GM10847 (cell line): Measurements from ENCODE around the gene SMR3B.

Experiments used
- POLR2A ChIP-seq: IDR thresholded peaks from 2 replicates; pipeline ENCODE4 v1.6.1; 2011; ENCODE audit not compliant: insufficient read length; ENCODE audit errors: extremely low read depth

Gene SMR3B

DNA sequence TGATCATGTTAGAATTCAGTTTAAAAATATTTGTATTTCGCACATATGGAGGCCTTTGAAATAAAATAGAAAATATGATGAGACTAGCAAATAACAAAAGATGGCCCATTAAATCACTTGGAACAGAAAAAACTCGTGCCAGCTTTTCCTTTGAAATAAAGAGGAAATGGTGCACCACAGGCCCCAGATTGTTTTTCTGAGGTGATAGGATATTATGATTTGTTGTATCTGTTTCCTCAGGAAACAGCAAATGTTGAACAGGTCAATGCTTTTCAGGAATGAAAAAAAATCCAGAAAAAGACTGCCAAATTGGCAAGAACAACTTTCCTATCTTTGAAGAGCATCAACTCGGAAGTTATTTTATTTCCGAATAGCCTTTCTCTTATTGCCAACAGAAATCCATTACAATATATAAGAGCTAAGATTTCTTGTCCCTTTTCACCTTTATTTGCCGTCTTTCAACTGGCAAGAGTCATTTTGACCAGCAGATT, at the start of gene SMR3B:
TSS of gene SMR3B (plus strand) at position 441 of the 491 bp plus-strand sequence. CDS start 1,380 bp downstream, outside the sequence.
- no peak for TF ChIP-seq POLR2A

DNA sequence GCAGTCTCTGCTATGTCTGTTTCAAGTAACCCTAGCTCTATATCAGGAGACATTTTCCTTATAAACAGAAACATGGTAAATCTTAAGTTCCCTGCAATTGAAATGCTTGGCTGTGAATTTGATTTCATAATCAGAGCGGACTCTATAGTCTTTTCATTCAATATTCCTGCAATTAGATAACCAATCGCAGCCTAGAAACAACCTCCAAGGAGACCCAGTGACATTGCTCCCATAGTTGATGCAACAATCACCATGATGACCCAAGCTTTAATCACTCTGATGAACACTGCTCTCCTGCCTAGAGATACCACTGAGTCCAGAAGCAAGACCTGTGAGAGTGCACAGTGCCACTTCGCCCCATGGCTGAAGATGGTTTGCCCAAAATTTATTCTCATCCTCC, 48.2 kb upstream of the SMR3B start, which contains the start of gene CABS1:
TSS of gene CABS1 (plus strand) at position 301 of the 400 bp plus-strand sequence. CDS start at position 360, 59 bp downstream.
- TF ChIP-seq POLR2A = no peak

DNA sequence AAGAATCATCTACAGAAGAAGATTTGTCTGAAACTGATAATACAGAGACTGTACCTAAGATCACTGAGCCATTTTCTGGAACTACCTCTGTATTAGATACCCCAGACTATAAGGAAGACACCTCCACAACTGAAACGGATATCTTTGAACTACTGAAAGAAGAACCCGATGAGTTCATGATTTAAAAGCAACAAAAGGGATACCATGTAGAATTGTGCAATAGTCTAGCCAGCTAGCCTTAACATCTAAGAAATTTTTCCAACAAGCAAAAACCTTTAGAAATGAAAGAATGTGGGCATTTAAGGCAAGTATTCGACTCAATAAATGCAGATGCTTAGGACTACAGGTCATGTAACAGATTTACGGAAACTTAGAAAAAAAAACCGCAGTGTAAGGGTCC, 46.9 kb upstream of the SMR3B start:
- TF ChIP-seq POLR2A = no peak

DNA sequence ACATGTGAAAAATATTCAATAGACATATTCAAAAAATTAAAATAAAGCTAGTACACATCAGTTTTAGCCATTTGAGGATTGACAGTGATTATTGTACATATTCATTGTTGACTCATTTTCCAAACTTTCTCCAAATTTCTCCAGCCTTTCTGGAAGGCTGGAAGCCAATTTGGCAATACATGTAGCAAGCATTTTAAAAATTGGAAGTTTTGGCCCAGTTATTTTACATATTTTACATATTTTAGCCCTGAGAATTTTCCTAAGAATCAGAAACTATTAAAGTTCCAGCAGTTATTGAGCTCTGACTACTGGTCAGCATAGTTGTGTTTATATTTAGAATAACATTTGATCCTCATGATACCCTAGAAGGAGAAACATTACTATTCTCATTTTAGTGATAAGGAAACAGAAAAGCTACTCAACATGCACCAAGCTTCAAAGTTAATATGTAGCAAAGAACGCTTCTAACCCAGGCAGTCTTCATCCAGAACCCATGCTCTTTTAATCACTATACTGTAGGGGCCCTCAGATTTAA, 45.0 kb upstream of the SMR3B start:
- TF ChIP-seq POLR2A = no peak

DNA sequence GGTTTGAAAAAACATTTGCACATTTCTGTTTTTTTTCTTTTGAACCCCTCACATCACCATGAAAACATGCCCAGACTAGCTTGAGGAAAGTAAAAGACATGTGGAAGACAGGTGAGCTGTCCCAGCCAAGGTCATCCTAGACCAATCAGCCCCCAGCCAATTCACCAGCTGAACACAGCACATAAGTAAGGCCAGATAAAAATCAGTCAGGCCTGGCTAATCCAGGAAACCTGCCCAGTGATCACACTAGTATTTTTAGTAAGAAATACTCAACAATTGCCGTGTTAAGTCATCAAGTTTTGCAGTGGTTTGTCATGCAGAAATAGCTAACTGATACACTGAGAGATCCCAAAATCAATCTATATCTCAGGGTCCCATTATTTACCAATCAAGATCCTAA, 26.7 kb upstream of the SMR3B start:
- no peak for TF ChIP-seq POLR2A

DNA sequence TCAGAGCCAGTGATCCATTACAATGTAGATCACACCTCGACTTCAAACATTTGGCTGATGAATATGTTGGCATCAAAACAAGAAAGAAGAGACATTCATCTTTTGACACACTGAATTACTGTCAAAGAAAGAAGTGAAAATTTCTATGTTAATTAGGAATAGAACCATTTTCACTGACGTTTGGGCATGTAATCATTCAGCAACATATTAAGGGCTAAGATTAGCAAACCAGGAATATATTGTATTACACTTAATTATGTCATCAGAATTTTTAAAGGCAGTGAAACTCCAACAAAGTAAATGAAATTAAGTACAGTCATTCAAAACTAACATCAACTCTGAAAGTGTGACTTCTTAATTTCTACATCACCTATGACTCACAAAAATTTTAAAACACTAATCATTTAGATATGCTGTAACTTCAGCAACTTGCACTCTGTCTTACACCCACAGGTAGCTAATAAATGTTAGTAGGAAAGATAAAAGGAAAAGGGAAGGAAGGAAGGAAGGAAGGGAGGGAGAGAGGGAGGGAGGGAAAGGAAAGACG, 23.7 kb upstream of the SMR3B start:
- no peak for TF ChIP-seq POLR2A

DNA sequence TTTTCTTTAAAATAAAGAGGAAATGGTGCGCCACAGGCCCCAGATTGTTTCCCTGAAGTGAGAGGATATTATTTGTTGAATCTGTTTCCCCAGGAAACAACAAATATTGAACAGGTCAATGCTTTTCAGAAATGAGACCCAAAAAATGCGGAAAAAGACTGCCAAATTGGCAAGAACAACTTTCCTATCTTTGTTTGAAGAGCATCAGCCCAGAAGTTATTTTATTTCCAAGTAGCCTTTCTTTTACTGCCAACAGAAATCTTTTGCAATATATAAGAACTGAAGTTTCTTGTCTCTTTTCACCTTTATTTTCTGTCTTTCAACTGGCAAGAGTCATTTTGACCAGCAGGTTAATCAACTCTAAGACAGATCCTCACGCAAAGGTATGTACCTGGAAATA, 22.5 kb upstream of the SMR3B start, which contains the start of gene SMR3A:
TSS of gene SMR3A (plus strand) at position 301 of the 400 bp plus-strand sequence. CDS start 1,356 bp downstream, outside the sequence.
- no peak for TF ChIP-seq POLR2A

DNA sequence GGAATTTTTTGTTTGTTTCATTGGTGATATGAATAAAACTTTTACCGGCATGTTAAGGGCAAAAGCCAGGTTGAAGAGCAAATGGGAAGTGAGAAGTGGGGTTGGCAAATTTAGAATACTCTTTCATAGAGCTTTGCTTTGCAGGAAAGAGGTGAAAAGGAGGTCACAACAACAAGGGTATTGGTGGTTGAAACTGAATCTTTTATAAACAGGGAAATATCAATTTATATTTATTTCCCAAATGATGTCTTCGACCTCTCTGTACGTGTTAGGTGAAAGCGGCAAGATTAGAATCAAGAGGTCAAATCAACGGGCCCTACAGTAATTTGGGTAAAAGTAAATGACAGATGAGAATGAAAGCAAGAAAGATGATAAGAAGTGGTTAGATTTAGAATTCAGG, 18.9 kb upstream of the SMR3B start:
- no peak for TF ChIP-seq POLR2A

DNA sequence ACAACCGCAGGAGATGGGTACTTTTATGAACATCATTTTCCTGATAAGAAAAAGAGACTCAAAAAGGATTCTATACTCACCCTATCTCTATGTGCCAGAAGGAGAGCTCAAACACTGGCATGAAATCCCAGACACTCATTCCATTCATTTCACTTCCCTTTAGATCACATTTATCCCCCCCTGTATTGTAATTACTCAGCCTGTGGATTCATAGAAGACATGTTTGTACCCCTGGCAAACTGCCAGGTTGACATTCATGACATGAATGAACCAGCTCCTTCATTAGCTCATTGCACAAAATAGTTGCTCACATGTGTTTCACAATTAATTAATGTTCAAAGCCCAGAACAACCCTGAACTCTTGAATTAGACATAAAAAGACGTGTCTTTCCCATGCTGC, 17.5 kb upstream of the SMR3B start:
- TF ChIP-seq POLR2A = no peak

DNA sequence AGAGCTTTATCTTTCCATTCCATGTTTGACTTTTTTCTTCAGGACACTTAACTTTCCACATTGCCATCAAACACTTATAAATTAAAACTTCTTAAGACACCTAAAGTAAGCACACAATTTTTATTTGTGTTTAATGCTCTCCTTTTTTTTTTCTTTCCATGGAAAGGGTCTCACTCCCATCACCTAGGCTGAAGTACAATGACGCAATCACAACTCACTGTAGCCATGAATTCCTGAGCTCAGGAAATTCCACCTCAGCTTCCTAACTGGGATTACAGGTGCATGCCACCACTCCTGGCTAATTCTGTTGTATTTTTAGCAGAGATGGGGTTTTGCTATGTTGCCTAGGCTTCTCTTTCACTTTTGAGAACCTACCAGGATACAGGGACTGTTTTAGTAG, 15.1 kb upstream of the SMR3B start:
- no peak for TF ChIP-seq POLR2A

DNA sequence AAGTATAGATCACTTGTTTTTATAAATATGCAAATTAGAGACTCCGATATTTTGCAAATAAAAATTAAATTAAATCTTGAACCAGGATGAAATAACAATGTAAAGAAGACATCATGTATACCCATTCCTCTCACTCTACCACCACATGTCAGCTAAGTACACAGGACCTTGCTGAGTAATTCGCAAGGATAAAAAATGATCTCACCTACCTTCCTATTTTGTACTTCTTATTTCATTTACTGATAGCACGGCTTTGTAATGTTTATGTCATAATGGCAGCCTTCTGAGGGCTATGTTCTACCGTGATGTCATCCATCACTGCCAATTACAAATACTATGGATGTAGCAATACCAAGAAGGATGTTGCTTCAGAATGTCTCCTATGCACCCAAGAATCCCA, 10.9 kb upstream of the SMR3B start:
- no peak for TF ChIP-seq POLR2A

DNA sequence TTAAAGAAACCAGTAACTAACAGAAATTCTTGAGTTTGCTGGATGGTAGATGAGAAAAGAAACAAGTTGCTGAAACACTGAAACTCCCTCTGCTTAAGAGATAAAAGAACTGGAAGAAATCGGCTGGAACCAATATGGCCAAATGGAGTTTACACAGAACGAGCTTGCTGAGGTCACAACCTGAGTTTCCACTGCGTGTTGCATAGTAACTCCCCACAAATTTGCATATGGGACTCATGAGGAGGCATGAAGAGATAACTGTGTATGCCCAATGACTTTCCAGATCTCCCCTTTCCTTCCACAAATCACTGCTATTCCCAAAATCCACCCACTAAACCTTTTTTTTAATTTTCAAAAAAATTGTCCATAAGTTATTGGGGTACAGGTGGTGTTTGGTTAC, 10.2 kb upstream of the SMR3B start:
- TF ChIP-seq POLR2A = no peak

DNA sequence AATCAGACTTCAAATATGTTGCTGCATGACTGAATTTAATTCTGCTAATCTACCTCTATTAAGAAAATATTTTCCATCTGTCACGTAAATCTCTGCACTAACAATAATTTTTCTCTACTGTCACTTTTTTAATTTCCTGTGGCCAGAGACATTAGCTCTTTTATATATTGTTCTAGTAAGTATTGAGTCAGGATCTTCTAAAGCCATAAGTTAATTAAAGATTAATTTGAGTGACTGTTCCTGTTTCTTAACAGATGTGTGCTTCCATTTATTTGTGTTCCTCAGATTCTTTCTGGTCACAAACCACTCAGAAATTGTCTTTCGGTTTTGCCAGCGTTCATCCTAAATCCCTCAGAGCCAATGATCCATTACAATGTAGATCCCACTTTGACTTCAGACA, 2.4 kb upstream of the SMR3B start:
- TF ChIP-seq POLR2A = no peak

DNA sequence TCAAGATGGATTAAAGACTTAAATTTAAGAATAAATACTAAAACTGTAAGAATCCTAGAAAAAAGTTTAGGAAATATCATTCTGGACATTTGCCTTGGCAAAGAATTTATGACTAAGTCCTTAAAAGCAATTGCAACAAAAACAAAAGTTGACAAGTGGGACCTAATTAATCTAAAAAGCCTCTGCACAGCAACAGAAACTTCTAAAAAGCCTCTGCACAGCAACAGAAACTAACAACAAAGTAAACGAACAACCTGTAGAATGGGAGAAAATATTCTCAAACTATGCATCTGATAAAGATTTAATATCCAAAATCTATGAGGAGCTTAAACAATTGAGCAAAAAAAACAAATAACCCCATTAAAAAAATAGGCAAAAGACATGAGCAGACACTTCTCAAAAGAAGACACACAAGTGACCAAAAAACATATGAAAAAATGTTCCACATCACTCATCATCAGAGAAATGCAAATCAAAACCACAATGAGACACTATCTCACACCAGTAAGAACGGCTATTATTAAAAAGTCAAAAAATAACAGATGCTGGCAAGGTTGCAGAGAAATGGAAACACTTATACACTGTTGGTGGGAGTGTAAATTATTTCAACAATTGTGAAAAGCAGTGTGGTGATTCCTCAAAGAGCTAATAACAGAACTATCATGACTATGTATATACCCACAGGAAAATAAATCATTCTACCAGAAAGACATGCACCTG, 9.3 kb downstream of the SMR3B start:
- no peak for TF ChIP-seq POLR2A

DNA sequence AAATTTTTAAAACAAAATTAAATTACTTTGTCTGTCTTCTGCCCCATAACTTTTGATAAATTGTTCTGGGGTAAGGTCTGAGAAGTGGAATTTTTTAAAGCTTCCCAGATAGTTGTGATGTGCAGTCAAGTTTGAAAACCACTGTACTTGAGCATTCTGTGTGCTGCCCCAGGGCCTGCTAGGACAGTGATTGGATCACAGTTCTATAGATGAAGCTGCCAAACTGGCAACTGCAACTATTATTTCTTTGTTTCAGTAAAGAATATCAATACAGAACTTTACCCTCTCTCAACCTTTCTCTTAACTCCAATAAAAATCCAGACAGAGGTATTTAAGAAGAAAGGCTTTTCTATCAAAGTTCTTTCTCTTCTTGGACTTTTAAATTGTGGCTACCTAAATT, 14.6 kb downstream of the SMR3B start, which contains the start of gene OPRPN:
TSS of gene OPRPN (plus strand) at position 361 of the 400 bp plus-strand sequence. CDS start 1,346 bp downstream, outside the sequence.
- TF ChIP-seq POLR2A = no peak

DNA sequence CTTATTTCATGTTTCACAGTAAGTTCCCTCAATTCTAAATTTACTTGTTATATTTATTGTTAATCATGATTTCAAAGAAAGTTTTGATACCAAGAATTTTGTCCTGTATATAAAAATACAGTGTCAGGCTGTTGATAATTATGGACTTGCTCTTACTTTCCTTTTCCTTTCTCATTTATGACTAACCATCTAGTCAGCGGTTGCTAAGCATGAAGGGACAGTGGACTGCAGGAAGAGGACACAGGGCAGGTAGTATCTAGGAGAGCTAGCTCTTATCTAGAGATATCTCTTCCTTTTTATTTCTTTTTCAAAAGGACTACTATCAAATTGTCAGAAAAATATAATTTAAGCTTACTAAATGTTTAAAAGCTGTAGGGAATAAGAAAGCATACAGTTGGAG, 16.4 kb downstream of the SMR3B start:
- TF ChIP-seq POLR2A = no peak
